GM21528 (cell line): ENCODE results near the gene HACD3.
"Not testable (repeated sequence)": the region's sequence is repeated elsewhere in the genome, so short reads cannot be mapped to it uniquely, and the experiment has no call there.

ENCODE experiments used
- ATAC-seq: cut with Tn5 transposase; IDR thresholded peaks from one replicate; pipeline ENCODE4 v1.9.1; 2021; ENCODE audit warnings: mild to moderate bottlenecking, moderate library complexity; ENCODE audit not compliant: unreplicated experiment, low FRiP score

HACD3 gene

GRCh38 chr15:65547841-65548240, 17.6 kb downstream of the HACD3 start:
- no peak for ATAC-seq

- ATAC-seq = not testable (repeated sequence)
Measured at GRCh38 chr15:65549288-65549687, 19.0 kb downstream of the HACD3 start.

- no peak for ATAC-seq
Measured at GRCh38 chr15:65550681-65551098, 20.4 kb downstream of the HACD3 start.

GRCh38 chr15:65551183-65551582, 20.9 kb downstream of the HACD3 start:
- no peak for ATAC-seq

GRCh38 chr15:65552851-65553250, 22.6 kb downstream of the HACD3 start:
- not testable (repeated sequence) for ATAC-seq

- no peak for ATAC-seq
Measured at GRCh38 chr15:65553691-65554090, 23.4 kb downstream of the HACD3 start.

- ATAC-seq = no peak
Measured at GRCh38 chr15:65556622-65557021, 26.4 kb downstream of the HACD3 start.

- no peak for ATAC-seq
Measured at GRCh38 chr15:65558336-65558735, 28.1 kb downstream of the HACD3 start.

GRCh38 chr15:65558997-65559760, 28.9 kb downstream of the HACD3 start:
- no peak for ATAC-seq

GRCh38 chr15:65559941-65560340, 29.7 kb downstream of the HACD3 start:
- no peak for ATAC-seq

- no peak for ATAC-seq
Measured at GRCh38 chr15:65561934-65562333, 31.7 kb downstream of the HACD3 start.

- no peak for ATAC-seq
Measured at GRCh38 chr15:65569728-65570127, 39.5 kb downstream of the HACD3 start.

- ATAC-seq = no peak
Measured at GRCh38 chr15:65571971-65572370, 41.7 kb downstream of the HACD3 start.

- ATAC-seq = no peak
Measured at GRCh38 chr15:65576664-65577063, 46.4 kb downstream of the HACD3 start.

- ATAC-seq = no peak
Measured at GRCh38 chr15:65577129-65577996, 47.1 kb downstream of the HACD3 start.

- no peak for ATAC-seq
Measured at GRCh38 chr15:65578904-65579728, 48.9 kb downstream of the HACD3 start.

GRCh38 chr15:65579762-65580161, 49.5 kb downstream of the HACD3 start:
- ATAC-seq = no peak

- ATAC-seq = no peak
Measured at GRCh38 chr15:65580287-65580686, 50.0 kb downstream of the HACD3 start.

GRCh38 chr15:65583701-65584100, 53.4 kb downstream of the HACD3 start:
- no peak for ATAC-seq

- no peak for ATAC-seq
Measured at GRCh38 chr15:65584241-65584640, 54.0 kb downstream of the HACD3 start.

GRCh38 chr15:65587094-65587493, 56.8 kb downstream of the HACD3 start:
- no peak for ATAC-seq
